Parathyroid adenoma (tissue), 2 donors: ENCODE results near the gene CCDC90B.

Experiments used
- H2AFZ ChIP-seq: fragments of 300-600 bp; sonication (generic); one replicate; pipeline ENCODE4 v1.7.0; 2017; ENCODE audit warnings: antibody characterized with exemption, mild to moderate bottlenecking
- H3K27ac ChIP-seq: fragments of 300-600 bp; sonication (generic); one replicate; pipeline ENCODE4 v1.7.0; 2017
- H3K27me3 ChIP-seq: fragments of 300-600 bp; sonication (generic); one replicate; pipeline ENCODE4 v1.7.0; 2017; ENCODE audit warnings: low read length; ENCODE audit not compliant: control insufficient read depth, insufficient read depth
- H3K36me3 ChIP-seq: fragments of 300-600 bp; sonication (generic); one replicate; pipeline ENCODE4 v1.7.0; 2017; ENCODE audit warnings: low read length; ENCODE audit not compliant: control insufficient read depth, insufficient read depth
- H3K4me1 ChIP-seq: fragments of 300-600 bp; sonication (generic); one replicate; pipeline ENCODE4 v1.7.0; 2017; ENCODE audit warnings: control low read depth
- H3K4me2 ChIP-seq: fragments of 300-600 bp; sonication (generic); one replicate; pipeline ENCODE4 v1.7.0; 2017; ENCODE audit warnings: low read length
- H3K4me3 ChIP-seq: fragments of 300-600 bp; sonication (generic); one replicate; pipeline ENCODE4 v1.7.0; 2017; ENCODE audit warnings: low read depth, low read length
- H3K79me2 ChIP-seq: fragments of 300-600 bp; sonication (generic); one replicate; pipeline ENCODE4 v1.7.0; 2017; ENCODE audit warnings: control low read depth
- H3K9ac ChIP-seq: fragments of 300-600 bp; sonication (generic); one replicate; pipeline ENCODE4 v1.7.0; 2017; ENCODE audit warnings: mild to moderate bottlenecking
- H3K9me3 ChIP-seq: fragments of 300-600 bp; sonication (generic); one replicate; pipeline ENCODE4 v1.7.0; 2017; ENCODE audit warnings: low read length; ENCODE audit not compliant: control insufficient read depth
- TF ChIP-seq, protein P1 (sequence below): fragments of 300-600 bp; sonication (generic); IDR thresholded peaks from one replicate; pipeline ENCODE4 v1.7.0; 2017; ENCODE audit warnings: antibody characterized with exemption, mild to moderate bottlenecking
- donor health status: primary hyperparathyroidism.

CCDC90B gene, protein sequence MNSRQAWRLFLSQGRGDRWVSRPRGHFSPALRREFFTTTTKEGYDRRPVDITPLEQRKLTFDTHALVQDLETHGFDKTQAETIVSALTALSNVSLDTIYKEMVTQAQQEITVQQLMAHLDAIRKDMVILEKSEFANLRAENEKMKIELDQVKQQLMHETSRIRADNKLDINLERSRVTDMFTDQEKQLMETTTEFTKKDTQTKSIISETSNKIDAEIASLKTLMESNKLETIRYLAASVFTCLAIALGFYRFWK

DNA sequence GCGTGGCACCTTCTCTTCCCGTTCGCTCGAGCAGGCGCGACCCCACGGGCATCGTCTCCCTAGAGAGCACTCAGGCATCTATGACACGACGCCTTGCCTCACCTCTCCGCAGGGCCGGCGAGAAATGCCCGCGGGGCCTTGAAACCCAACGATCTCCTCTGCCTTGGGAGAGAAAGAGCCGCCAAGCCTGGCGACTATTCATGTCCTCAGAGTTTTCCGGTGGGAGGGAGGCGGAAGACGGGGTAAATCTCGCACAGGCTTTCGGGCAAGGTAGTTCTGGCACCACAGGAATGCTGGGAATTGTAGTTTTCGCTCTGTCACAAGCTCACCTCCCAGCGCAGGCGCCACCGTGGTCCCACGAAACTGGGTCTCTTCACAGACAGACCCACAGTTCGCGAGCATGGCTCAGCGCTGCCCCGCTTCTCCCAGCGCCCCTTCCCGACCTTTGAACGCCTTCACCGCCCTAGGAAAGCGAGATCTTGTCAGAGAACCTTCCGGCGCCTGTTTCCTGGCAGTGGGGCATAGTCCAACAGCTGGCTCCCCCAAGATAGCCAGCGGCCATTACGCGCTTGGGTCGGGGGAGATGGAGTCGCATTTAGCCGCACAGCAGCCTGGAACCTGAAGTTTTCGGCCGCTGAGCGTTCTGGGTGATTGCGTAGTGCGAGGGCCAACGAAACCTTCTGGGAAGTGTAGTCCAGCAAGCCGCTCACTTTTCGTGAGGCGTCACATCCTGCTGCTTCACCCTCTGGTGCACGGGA is at the start of gene CCDC90B:
Gene CCDC90B, minus strand, starts transcription at position 597 of the 758 bp plus-strand sequence. Its CDS starts 395 bp downstream, at position 202.
- Histone ChIP-seq H3K4me1 (peaks cover 2% of the 10 kb centered on the region), H3K79me2 (peaks cover 4% of the 10 kb centered on the region), H3K9ac (peak within 1 kb of the TSS; percentile 42), H2AFZ (peak within 1 kb of the TSS; percentile 99), H3K36me3 (no peaks in the 10 kb centered on the region), H3K4me2 (peak within 1 kb of the TSS; percentile 70), H3K27me3 (no peaks in the 10 kb centered on the region), H3K4me3 (peak within 1 kb of the TSS; percentile 93), H3K9me3 (no peaks in the 10 kb centered on the region), H3K27ac (peak within 1 kb of the TSS; percentile 95)
- TF ChIP-seq, protein P1, sequence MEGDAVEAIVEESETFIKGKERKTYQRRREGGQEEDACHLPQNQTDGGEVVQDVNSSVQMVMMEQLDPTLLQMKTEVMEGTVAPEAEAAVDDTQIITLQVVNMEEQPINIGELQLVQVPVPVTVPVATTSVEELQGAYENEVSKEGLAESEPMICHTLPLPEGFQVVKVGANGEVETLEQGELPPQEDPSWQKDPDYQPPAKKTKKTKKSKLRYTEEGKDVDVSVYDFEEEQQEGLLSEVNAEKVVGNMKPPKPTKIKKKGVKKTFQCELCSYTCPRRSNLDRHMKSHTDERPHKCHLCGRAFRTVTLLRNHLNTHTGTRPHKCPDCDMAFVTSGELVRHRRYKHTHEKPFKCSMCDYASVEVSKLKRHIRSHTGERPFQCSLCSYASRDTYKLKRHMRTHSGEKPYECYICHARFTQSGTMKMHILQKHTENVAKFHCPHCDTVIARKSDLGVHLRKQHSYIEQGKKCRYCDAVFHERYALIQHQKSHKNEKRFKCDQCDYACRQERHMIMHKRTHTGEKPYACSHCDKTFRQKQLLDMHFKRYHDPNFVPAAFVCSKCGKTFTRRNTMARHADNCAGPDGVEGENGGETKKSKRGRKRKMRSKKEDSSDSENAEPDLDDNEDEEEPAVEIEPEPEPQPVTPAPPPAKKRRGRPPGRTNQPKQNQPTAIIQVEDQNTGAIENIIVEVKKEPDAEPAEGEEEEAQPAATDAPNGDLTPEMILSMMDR: no peak

DNA sequence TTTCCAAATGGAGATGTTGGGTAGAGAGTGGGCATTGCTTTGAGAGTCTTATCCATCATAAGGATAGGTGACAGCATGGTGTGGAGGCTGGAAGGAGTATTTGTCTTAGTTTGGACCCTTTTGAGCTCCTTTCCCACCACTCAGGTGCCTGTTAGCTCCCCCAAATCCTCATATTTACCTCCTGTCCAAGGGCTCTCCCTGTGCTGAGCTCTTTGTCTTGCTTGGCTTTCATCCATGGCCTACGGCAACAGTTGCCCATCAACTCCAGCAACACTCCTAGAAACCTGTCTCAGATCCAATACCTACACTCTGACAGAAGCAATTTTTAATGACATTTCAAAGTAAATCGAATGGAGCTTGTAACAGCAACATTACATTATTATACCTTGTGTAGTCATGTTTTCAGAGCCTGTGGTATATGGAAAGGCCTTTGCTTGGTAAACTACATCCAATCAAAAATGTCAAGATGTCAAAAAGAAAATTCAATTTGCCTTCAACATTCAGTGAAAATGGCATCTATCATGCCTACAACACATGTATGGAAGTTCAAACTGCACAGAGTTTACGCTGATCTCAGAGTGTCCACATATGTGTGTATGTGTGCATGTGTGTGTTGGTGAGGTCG is 49.4 kb upstream of the CCDC90B start:
- no peaks in the 10 kb centered on the region for H3K9me3 ChIP-seq
- H3K4me3 ChIP-seq: no peak overlapping the region
- H3K27ac ChIP-seq: no peak overlapping the region
- H2AFZ ChIP-seq: no peak overlapping the region
- no peaks in the 10 kb centered on the region for H3K36me3 ChIP-seq
- H3K9ac ChIP-seq: no peak overlapping the region
- no peaks in the 10 kb centered on the region for H3K4me1 ChIP-seq
- H3K79me2 ChIP-seq: no peaks in the 10 kb centered on the region
- H3K27me3 ChIP-seq: no peaks in the 10 kb centered on the region
- H3K4me2 ChIP-seq: no peak overlapping the region
- TF ChIP-seq, protein P1: no peak

DNA sequence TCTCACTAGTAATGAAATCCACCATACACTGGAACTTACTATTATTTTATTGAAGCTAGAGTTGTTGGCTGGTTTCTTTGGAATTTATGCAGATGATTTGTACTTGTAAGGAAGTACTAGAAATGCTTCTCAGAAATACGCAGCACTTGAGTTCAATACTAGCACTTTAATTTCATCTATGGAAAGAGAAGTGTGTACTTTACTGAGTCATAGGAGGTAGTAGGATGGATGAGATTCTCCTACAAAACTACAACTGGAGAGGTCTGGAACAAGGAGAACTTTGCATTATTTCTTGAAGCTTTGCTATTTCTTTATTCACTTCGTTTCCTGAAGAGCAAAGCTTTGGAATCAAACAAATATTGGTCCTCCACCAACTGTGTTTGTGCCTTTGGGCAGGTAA is 44.1 kb upstream of the CCDC90B start:
- Histone ChIP-seq H3K4me3 (no peak overlapping the region), H3K4me2 (no peak overlapping the region), H3K4me1 (no peaks in the 10 kb centered on the region), H2AFZ (no peak overlapping the region), H3K27ac (no peak overlapping the region), H3K27me3 (no peaks in the 10 kb centered on the region), H3K79me2 (no peaks in the 10 kb centered on the region), H3K9me3 (no peaks in the 10 kb centered on the region), H3K9ac (no peak overlapping the region), H3K36me3 (no peaks in the 10 kb centered on the region)
- TF ChIP-seq, protein P1: no peak

DNA sequence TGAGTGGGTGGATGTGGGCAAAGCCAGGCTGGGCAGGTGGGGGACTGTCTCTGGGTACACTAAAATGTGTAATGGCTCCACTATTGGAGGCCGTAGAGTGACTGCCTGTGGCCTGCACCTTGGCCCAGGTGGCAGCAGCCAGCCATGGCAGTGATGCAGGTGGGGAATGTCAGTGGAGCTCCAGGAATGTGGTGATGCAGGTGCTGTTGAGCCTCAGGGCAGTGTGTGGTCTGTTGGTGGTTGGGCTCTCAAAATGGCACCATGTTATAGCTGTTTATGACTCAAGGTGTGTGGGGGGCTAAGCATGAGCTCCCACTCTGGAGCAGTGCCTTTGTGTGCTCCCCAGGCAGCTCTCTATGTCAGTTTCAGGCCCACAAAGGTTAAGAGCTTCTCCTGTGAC is 40.2 kb upstream of the CCDC90B start:
- no peak overlapping the region for H2AFZ ChIP-seq
- H3K79me2 ChIP-seq: no peaks in the 10 kb centered on the region
- H3K36me3 ChIP-seq: no peaks in the 10 kb centered on the region
- H3K27ac ChIP-seq: no peak overlapping the region
- no peak overlapping the region for H3K4me3 ChIP-seq
- TF ChIP-seq, protein P1: no peak
- no peaks in the 10 kb centered on the region for H3K27me3 ChIP-seq
- no peaks in the 10 kb centered on the region for H3K4me1 ChIP-seq
- H3K9ac ChIP-seq: no peak overlapping the region
- no peak overlapping the region for H3K4me2 ChIP-seq
- no peaks in the 10 kb centered on the region for H3K9me3 ChIP-seq
